Kidney epithelial cell (primary cell): ENCODE data around the gene ABRAXAS1. TPM values are rescaled to one million over a fixed set of nuclear protein-coding genes. Genes with fewer than 3 reads are reported as not detected.
"Not testable (repeated sequence)": the region's sequence is repeated elsewhere in the genome, so short reads cannot be mapped to it uniquely, and the experiment has no call there.

Source experiments
- DNase-seq: peaks from one replicate; pipeline ENCODE4 v3.0.0-alpha.2; 2010; ENCODE audit warnings: low read depth
- H3K27me3 ChIP-seq: 2 replicates; pipeline ENCODE4 v1.6.0; 2011; ENCODE audit warnings: low read length; ENCODE audit not compliant: control insufficient read depth, insufficient read depth
- H3K36me3 ChIP-seq: 2 replicates; pipeline ENCODE4 v1.5.1; 2011; ENCODE audit warnings: low read length; ENCODE audit not compliant: control insufficient read depth, insufficient read depth
- H3K4me3 ChIP-seq: 2 replicates; pipeline ENCODE4 v1.5.1; 2011; ENCODE audit warnings: low read depth, mild to moderate bottlenecking, control low read depth, low read length
- total RNA-seq: library from RNA; depleted of rRNA; stranded (reverse); fragments of >200 nt; gene quantifications from 2 replicates; pipeline ENCODE4 v1.2.3, GENCODE V29; 2015
- TF ChIP-seq, protein P1 (sequence below): IDR thresholded peaks from 2 replicates; pipeline ENCODE4 v1.5.1; 2011; ENCODE audit warnings: mild to moderate bottlenecking, moderate library complexity, low read length, control low read depth, inconsistent platforms; ENCODE audit not compliant: insufficient read depth, poor library complexity, severe bottlenecking

ABRAXAS1 gene
- total RNA-seq, 1 donor from 2014 or later, result 17.8 TPM

DNA sequence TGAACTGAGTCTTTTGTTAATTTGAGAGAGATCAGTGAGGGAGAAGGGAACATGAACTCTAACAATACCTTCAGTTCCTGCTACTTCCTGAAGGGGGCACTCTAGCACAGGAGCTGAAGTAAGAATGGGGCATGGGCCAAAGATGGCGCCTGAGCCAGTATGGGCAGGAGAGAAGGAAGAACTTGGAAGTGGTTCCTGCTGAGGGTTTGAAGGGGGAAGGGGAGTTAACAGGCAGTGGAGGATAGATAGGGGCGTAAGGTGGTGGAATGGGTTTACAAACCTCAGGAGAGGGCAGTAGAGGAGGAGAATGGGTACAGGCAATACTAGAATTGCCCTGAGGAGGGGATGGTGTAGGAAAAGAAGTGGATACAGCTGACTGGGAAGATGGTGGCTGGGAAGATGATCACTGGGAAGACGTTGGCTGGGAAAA lies 24.3 kb upstream of the ABRAXAS1 start:
- H3K36me3 ChIP-seq, H3K27me3 ChIP-seq, DNase-seq, H3K4me3 ChIP-seq: not testable (repeated sequence)
- TF ChIP-seq, protein P1, sequence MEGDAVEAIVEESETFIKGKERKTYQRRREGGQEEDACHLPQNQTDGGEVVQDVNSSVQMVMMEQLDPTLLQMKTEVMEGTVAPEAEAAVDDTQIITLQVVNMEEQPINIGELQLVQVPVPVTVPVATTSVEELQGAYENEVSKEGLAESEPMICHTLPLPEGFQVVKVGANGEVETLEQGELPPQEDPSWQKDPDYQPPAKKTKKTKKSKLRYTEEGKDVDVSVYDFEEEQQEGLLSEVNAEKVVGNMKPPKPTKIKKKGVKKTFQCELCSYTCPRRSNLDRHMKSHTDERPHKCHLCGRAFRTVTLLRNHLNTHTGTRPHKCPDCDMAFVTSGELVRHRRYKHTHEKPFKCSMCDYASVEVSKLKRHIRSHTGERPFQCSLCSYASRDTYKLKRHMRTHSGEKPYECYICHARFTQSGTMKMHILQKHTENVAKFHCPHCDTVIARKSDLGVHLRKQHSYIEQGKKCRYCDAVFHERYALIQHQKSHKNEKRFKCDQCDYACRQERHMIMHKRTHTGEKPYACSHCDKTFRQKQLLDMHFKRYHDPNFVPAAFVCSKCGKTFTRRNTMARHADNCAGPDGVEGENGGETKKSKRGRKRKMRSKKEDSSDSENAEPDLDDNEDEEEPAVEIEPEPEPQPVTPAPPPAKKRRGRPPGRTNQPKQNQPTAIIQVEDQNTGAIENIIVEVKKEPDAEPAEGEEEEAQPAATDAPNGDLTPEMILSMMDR, result peak; percentile 58

DNA sequence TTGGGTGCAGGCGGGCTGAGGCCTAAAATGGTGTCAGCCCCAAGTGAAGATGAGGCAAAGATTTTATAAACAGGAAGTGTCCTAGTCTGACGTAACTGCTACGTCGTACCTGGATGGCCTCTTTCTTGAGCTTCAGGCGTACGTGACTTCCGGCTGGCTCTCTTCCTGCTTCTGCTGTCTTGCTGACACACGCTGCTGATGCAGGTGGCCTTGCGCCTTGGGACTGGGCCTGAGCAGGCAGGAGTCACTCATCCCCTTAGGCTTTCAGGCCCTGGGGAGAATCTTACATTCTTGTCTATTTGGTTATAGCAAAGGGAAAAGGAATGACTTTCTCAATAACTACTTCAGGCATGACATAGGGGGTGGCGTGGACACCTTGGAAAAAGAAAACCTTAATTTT lies 20.1 kb upstream of the ABRAXAS1 start:
- Histone ChIP-seq H3K36me3 (no peaks in the 10 kb centered on the region), H3K27me3 (no peaks in the 10 kb centered on the region), H3K4me3 (no peak overlapping the region)
- TF ChIP-seq, protein P1, result no peak
- DNase-seq, result no peak

DNA sequence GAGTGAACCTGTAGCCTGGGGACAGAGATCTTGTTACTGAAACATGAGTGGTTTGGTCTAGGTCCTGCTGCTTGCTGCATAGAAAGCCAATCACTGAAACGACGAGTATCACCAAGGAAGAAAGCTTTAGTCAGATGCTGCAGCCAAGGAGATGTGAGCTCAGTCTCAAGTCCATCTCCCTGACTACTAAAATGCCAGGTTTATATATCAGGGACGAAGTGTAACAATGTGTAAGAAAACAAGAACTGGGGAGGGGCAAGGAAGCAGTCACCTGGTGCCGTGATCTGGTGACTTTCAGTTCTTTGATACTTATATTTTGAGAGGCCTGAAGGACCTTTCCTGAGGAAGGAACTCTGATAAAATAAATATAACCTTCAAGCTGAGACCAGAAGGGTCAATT lies 19.6 kb upstream of the ABRAXAS1 start:
- DNase-seq, result no peak
- H3K36me3 ChIP-seq, result no peaks in the 10 kb centered on the region
- TF ChIP-seq, protein P1, result no peak
- H3K27me3 ChIP-seq, result no peaks in the 10 kb centered on the region
- no peak overlapping the region for H3K4me3 ChIP-seq

DNA sequence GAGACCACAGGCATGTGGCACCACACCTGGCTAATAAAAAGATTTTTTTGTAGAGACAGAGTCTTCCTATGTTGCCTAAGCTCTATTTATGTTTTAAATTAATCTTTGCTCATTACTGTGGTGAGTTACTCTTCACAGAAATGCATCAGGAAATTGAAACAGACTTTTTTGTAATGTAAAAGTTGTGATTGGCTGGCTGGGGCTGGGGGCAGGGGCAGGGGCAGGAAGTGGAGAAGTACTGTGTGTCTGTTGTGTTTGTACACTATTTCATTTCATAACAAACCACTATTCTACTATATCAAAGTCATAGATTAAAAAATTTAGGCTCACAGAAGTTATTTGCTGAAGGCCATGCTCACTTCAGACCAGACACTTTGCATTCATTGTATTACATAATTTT lies 19.1 kb upstream of the ABRAXAS1 start:
- TF ChIP-seq, protein P1, result no peak
- no peak for DNase-seq
- Histone ChIP-seq H3K4me3 (no peak overlapping the region), H3K36me3 (no peaks in the 10 kb centered on the region), H3K27me3 (no peaks in the 10 kb centered on the region)

DNA sequence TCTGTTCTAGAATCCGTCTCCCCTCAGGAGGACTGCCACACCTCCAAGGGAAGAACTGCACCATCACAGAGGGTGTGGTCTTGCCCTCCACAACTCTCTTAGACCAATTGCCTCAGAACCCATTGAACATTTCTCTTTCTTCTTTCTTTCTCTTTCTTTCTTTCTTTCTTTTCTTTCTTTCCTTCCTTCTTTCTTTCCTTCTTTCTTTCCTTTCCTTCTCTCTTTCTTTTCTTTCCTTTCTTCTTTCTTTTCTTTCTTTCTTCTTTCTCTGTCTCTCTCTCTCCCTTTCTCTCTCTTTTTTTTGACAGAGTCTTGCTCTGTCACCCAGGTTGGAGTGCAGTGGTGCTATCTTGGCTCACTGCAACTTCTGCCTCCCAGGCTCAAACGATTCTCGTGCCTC lies 16.8 kb upstream of the ABRAXAS1 start:
- not testable (repeated sequence) for H3K4me3 ChIP-seq, DNase-seq

DNA sequence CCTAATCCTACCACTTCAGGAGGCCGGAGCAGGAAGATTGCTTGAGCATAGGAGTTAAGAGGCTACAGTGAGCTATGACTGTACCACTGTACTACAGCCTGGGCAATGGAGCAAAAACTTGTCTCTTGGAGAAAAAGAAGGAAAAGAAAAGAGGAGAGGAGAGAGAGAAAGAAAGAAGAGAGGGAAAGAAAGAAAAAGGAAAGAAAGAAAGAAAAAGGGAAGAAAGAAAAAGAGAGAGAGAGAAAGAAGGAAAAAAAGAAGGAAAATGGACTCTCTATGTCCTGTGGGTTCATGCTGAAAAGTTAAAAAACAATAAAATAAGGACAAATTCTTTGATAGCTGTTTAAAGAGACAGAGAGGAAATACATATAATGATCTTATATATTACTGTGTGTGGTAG lies 13.3 kb upstream of the ABRAXAS1 start:
- Histone ChIP-seq H3K27me3 (no peaks in the 10 kb centered on the region), H3K36me3 (no peaks in the 10 kb centered on the region), H3K4me3 (no peak overlapping the region)
- TF ChIP-seq, protein P1, result no peak
- no peak for DNase-seq

More for the DNA sequence above, 16.8 kb upstream of the ABRAXAS1 start:
- not testable (repeated sequence) for H3K36me3 ChIP-seq, H3K27me3 ChIP-seq

DNA sequence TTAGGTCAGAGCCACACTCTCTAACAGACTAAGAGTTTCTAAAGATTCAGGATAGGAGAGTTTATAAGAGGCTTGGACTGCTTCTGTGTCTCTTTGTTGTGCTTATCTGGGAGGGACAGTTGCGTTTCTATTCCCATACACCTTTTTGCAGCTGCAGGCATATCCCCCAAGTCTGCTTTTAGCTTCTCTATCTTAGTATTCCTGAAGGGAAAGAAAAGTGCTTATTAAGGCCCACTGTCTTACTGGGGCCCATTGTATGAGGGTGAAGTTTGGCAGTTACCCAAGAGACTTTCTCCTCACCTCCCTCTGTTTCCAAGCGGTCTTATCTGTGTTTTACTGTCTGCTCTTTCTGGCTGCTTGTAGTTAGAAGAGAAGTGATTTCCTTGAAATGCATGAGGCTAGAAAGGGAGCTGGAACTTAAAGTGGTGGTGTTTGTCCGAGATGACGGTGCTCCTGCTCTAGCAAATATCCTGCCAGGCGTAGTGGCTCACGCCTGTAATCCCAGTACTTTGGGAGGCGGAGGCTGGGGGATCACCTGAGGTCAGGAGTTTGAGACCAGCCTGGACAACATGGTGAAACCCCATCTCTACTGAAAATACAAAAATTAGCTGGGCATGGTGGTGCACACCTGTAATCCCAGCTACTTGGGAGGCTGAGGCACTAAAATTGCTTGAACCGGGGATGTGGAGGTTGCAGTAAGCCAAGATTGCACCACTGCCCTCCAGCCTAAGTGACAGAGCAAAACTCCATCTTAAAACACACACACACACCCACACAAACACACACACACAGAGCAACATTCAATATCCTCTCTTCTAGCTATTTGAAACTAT lies 11.4 kb upstream of the ABRAXAS1 start:
- not testable (repeated sequence) for H3K36me3 ChIP-seq, H3K27me3 ChIP-seq, H3K4me3 ChIP-seq, DNase-seq
